GM21576 (cell line): ENCODE results near the gene NOSIP.

Source experiments
- ATAC-seq: cut with Tn5 transposase; IDR thresholded peaks from one replicate; pipeline ENCODE4 v1.9.1; 2021; ENCODE audit warnings: mild to moderate bottlenecking, moderate library complexity; ENCODE audit not compliant: unreplicated experiment

Gene NOSIP

GRCh38 chr19:49552749-49553148, 27.6 kb downstream of the NOSIP start:
- no peak for ATAC-seq

GRCh38 chr19:49551531-49551930, 28.8 kb downstream of the NOSIP start:
- no peak for ATAC-seq

- no peak for ATAC-seq
Observed at GRCh38 chr19:49549045-49549444, 31.3 kb downstream of the NOSIP start.

- no peak for ATAC-seq
Observed at GRCh38 chr19:49546825-49547565, 33.4 kb downstream of the NOSIP start.

- no peak for ATAC-seq
Observed at GRCh38 chr19:49544154-49544553, 36.2 kb downstream of the NOSIP start.

- ATAC-seq: no peak
Observed at GRCh38 chr19:49543032-49543431, 37.3 kb downstream of the NOSIP start.

GRCh38 chr19:49542446-49542845, 37.9 kb downstream of the NOSIP start:
- ATAC-seq: no peak

GRCh38 chr19:49541914-49542313, 38.4 kb downstream of the NOSIP start:
- no peak for ATAC-seq

GRCh38 chr19:49539192-49539952, 41.0 kb downstream of the NOSIP start:
- ATAC-seq: no peak

GRCh38 chr19:49538643-49539042, 41.7 kb downstream of the NOSIP start:
- ATAC-seq: no peak

GRCh38 chr19:49536921-49537462, 43.4 kb downstream of the NOSIP start:
- no peak for ATAC-seq

GRCh38 chr19:49534632-49535385, 45.5 kb downstream of the NOSIP start:
- no peak for ATAC-seq

GRCh38 chr19:49533551-49534488, 46.5 kb downstream of the NOSIP start:
- peak; percentile 75 for ATAC-seq

- ATAC-seq: no peak
Observed at GRCh38 chr19:49530708-49531107, 49.6 kb downstream of the NOSIP start.

GRCh38 chr19:49528211-49528771, 52.1 kb downstream of the NOSIP start:
- no peak for ATAC-seq

- ATAC-seq: no peak
Observed at GRCh38 chr19:49524812-49525455, 55.4 kb downstream of the NOSIP start.

- no peak for ATAC-seq
Observed at GRCh38 chr19:49520705-49521319, 59.5 kb downstream of the NOSIP start.

- no peak for ATAC-seq
Observed at GRCh38 chr19:49518033-49518432, 62.3 kb downstream of the NOSIP start.

GRCh38 chr19:49515767-49516166, 64.6 kb downstream of the NOSIP start:
- ATAC-seq: no peak
